Suprapubic skin (tissue), 4 donors: ENCODE measurements around the gene CACNA1E. TPM values are rescaled to one million over a fixed set of nuclear protein-coding genes. Genes with fewer than 3 reads are reported as not detected.

Experiments used
- DNase-seq, 2 donors: peaks; one replicate each; pipeline ENCODE4 v3.0.0-alpha.2; 2019; ENCODE audit warnings: low spot score in 2 of 2
- H3K27ac ChIP-seq: fragments of 200-600 bp; sonication (generic); one replicate; pipeline ENCODE4 v1.5.1; 2019
- H3K27me3 ChIP-seq: fragments of 200-600 bp; sonication (generic); one replicate; pipeline ENCODE4 v1.5.1; 2019
- H3K36me3 ChIP-seq: fragments of 200-600 bp; sonication (generic); one replicate; pipeline ENCODE4 v1.5.1; 2019
- H3K4me1 ChIP-seq: fragments of 200-600 bp; sonication (generic); one replicate; pipeline ENCODE4 v1.5.1; 2019
- H3K4me3 ChIP-seq: fragments of 200-600 bp; sonication (generic); one replicate; pipeline ENCODE4 v1.5.1; 2019; ENCODE audit warnings: mild to moderate bottlenecking
- H3K9me3 ChIP-seq: fragments of 200-600 bp; sonication (generic); one replicate; pipeline ENCODE4 v1.5.1; 2019
- CTCF ChIP-seq, 2 donors: fragments of 200-600 bp in 1 of 2; fragments of 450-650 bp in 1 of 2; sonication (generic) in 1 of 2; IDR thresholded peaks; one replicate each; pipeline ENCODE4 v1.5.1; 2016 to 2019; ENCODE audit warnings: antibody characterized with exemption in 2 of 2, mild to moderate bottlenecking in 1 of 2, moderate library complexity in 1 of 2
- EP300 ChIP-seq: sonication (generic); formaldehyde crosslinking; IDR thresholded peaks from one replicate; pipeline ENCODE4 v1.6.1; 2017; ENCODE audit warnings: antibody characterized with exemption
- POLR2A ChIP-seq, 2 donors: fragments of 450-650 bp; IDR thresholded peaks; one replicate each; pipeline ENCODE4 v1.6.1; 2017; ENCODE audit warnings: antibody characterized with exemption in 2 of 2, mild to moderate bottlenecking in 2 of 2, moderate library complexity in 2 of 2
- POLR2AphosphoS5 ChIP-seq, 3 donors: sonication (generic); formaldehyde crosslinking; IDR thresholded peaks; one replicate each; pipeline ENCODE4 v1.6.1; 2017; ENCODE audit warnings: antibody characterized with exemption in 3 of 3
- WGBS: methylation state at CpG from one replicate; pipeline ENCODE4 v1.1.5; 2018; 5-methylcytosine and 5-hydroxymethylcytosine counted together
- total RNA-seq, 4 donors: library from RNA; depleted of rRNA; stranded (reverse); fragments of >200 nt; gene quantifications; one replicate each; pipeline ENCODE4 v1.1.0, GENCODE V29; 2016

The CACNA1E gene
- total RNA-seq, 4 donors from 2014 or later, result not detected

DNA sequence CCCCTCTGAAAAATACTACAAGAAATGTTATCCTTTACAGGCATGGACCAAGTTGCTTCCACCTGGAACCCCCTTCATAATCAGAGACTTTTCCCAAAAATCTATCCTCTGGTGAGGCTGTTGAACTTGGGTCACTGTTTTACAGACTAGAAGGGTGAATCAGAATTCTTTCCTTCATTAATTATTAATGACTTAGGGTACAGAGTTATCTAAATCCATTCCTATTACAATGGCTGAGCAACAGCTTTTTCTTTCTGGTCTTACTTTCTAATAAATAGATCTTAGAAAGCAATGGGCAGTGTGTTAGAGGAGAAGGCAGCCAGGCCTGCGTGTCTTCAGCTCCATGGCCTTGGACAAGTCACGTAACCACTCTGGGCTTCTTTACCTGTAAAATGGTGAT is 294.0 kb downstream of the CACNA1E start:
- Histone ChIP-seq H3K27ac (no peak overlapping the region), H3K4me3 (no peak overlapping the region), H3K9me3 (no peaks in the 10 kb centered on the region), H3K27me3 (peaks cover 3% of the 10 kb centered on the region), H3K4me1 (no peaks in the 10 kb centered on the region), H3K36me3 (no peaks in the 10 kb centered on the region)
- WGBS, result 96% methylated on average over 2 of the region's 2 CpGs
- DNase-seq, result no peak
- no peak for TF ChIP-seq CTCF (IDR thresholded peaks at IDR 0.05)
- TF ChIP-seq POLR2AphosphoS5 (IDR thresholded peaks at IDR 0.05), result no peak
- TF ChIP-seq POLR2A (IDR thresholded peaks at IDR 0.05), result no peak
- TF ChIP-seq EP300, result no peak

GRCh38 chr1:181777812-181778211 is 294.5 kb downstream of the CACNA1E start:
- WGBS, result 13% methylated on average over 1 of the region's 1 CpG
- no peak for DNase-seq
- H3K36me3 ChIP-seq, result no peaks in the 10 kb centered on the region
- TF ChIP-seq POLR2A (IDR thresholded peaks at IDR 0.05) (no peak), EP300 (no peak), POLR2AphosphoS5 (IDR thresholded peaks at IDR 0.05) (no peak), CTCF (IDR thresholded peaks at IDR 0.05) (no peak)
- no peak overlapping the region for H3K4me3 ChIP-seq
- H3K9me3 ChIP-seq, result no peaks in the 10 kb centered on the region
- H3K4me1 ChIP-seq, result no peaks in the 10 kb centered on the region
- no peak overlapping the region for H3K27ac ChIP-seq
- peaks cover 3% of the 10 kb centered on the region for H3K27me3 ChIP-seq

GRCh38 chr1:181778640-181779260 is 295.4 kb downstream of the CACNA1E start:
- DNase-seq, result no peak

DNA sequence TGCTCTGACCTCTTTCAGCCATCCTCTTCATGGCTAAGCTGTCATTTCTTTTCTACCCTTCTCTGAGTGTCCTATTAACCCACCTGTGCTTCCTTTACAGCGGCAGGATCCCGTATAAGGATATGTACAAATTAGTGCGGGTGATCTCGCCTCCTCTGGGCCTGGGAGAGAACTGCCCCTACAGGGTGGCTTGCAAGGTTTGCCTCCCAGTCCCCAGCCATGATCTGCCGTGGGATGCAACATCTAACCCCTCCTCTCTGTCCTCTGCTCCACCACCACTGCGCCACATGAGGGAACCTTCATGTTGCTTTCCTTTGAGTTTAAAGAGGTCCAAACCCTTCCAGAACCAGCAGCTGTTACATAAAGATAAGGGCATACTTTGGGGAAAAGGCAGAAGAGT is 296.0 kb downstream of the CACNA1E start:
- Histone ChIP-seq H3K27me3 (peaks cover 3% of the 10 kb centered on the region), H3K27ac (no peak overlapping the region), H3K36me3 (no peaks in the 10 kb centered on the region), H3K9me3 (no peaks in the 10 kb centered on the region), H3K4me3 (no peak overlapping the region), H3K4me1 (peaks cover 4% of the 10 kb centered on the region)
- TF ChIP-seq POLR2AphosphoS5 (IDR thresholded peaks at IDR 0.05) (no peak), CTCF (IDR thresholded peaks at IDR 0.05) (no peak), POLR2A (IDR thresholded peaks at IDR 0.05) (no peak), EP300 (no peak)
- WGBS, result 79% methylated on average over 6 of the region's 6 CpGs
- no peak for DNase-seq

More at GRCh38 chr1:181778640-181779260, 295.4 kb downstream of the CACNA1E start:
- H3K27me3 ChIP-seq, result peaks cover 3% of the 10 kb centered on the region
- H3K4me1 ChIP-seq, result peaks cover under 1% of the 10 kb centered on the region
- no peak overlapping the region for H3K4me3 ChIP-seq
- TF ChIP-seq POLR2A (IDR thresholded peaks at IDR 0.05) (no peak), CTCF (IDR thresholded peaks at IDR 0.05) (no peak), EP300 (no peak), POLR2AphosphoS5 (IDR thresholded peaks at IDR 0.05) (no peak)
- H3K9me3 ChIP-seq, result no peaks in the 10 kb centered on the region
- H3K36me3 ChIP-seq, result no peaks in the 10 kb centered on the region
- WGBS, result 59% methylated on average over 4 of the region's 4 CpGs
- H3K27ac ChIP-seq, result no peak overlapping the region

DNA sequence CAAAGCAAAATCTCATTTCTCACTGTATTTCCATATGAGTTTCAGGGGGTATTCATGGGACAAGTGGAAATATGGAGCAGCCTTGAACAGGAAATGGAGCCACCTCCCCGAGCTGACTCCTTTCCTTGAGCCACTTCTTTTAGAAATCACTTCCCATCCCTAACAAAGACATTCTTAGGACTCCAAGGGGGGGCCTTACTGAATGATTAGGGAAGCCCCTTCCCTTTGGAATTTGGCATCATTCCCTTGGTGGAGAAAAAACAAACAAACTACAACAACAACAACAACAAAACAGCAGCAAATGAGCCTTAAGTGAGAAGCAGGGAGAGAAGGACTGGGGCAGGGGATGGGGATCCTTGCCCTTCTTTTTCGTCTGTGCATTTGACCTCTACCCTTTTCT is 299.9 kb downstream of the CACNA1E start:
- H3K4me3 ChIP-seq, result no peak overlapping the region
- H3K9me3 ChIP-seq, result no peaks in the 10 kb centered on the region
- H3K4me1 ChIP-seq, result peaks cover 12% of the 10 kb centered on the region
- H3K27me3 ChIP-seq, result peaks cover 3% of the 10 kb centered on the region
- TF ChIP-seq POLR2AphosphoS5 (IDR thresholded peaks at IDR 0.05), result no peak
- no peak for TF ChIP-seq EP300
- no peak for TF ChIP-seq CTCF (IDR thresholded peaks at IDR 0.05)
- no peak for TF ChIP-seq POLR2A (IDR thresholded peaks at IDR 0.05)
- no peak overlapping the region for H3K27ac ChIP-seq
- no peak for DNase-seq
- no peaks in the 10 kb centered on the region for H3K36me3 ChIP-seq
- WGBS, result 62% methylated on average over 2 of the region's 2 CpGs
